ENCODE data around the gene KRT74. TPM values are rescaled to one million over a fixed set of nuclear protein-coding genes. Genes with fewer than 3 reads are reported as not detected.

Gene KRT74
- total and polyA plus RNA-seq, 9 of the 15 experiments (the other 6 are each of a cell fraction or from before 2014, with no cell fraction given), result not detected

DNA sequence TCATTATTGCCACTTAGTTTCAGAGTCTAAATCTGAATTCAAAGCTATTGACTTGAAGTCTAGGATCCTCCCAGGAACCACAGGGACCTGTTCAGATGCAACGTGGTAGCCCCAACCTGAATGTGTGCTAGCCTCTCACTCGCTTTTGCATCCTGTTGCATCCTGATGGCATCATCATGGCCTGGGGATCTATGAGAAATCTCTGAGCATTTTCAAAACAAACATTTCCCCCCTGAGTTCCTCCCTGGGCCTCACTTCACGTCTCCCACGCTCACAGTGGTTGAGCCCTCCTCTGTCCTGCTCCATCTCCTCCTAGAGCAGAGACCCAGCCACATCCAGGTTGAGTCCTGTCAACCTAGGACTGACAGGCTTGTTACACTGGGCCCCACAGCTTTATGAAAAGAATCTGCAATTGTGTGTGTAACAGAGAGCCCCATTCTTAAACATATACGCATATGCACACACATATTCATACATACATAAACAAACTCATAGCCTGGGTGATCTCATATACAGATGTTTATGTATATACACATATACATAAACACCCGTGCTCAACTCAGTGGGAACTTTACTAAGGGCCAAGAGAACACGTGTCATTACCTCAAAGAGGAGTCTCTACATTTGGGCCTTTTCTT is 33.1 kb upstream of the KRT74 start (continued):
- peak; percentile 94 for TF ChIP-seq ZNF584 (CRISPR knock-in tag; IDR thresholded peaks at IDR 0.05; ENCODE audit: low read depth)

DNA sequence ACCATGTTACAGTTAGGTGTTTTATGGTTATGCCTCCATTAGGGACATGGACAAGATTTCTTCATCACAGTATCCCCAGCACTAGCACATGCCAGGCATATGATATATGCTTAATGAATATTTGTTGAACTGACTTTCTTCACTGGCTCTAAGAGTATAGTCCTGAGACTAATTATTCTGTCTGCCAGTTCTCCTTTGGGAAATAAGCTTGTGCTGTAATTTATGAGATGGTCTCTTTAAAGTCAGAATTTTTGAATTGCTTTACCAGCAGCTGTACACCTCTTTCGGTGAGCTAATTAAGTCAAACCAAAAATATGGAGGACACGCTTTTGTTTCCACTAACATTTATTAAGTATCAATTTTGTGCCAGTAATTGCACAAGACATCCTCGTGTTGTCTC is 32.5 kb upstream of the KRT74 start:
- no peak overlapping the region for H3K4me3 ChIP-seq
- no peaks in the 10 kb centered on the region for H3K79me2 ChIP-seq (ENCODE audit: control insufficient read depth, insufficient read depth, low read length)
- no peak overlapping the region for H3K27ac ChIP-seq (ENCODE audit: extremely low read depth, low read depth, low read length)
- H3K9me3 ChIP-seq (replicated peaks; ENCODE audit: control insufficient read depth, insufficient read depth, low read depth, low read length), result no peaks in the 10 kb centered on the region
- TF ChIP-seq ZNF766 (CRISPR knock-in tag; conservative IDR thresholded peaks at IDR 0.05) (0 out of 2 replicates have a peak, but pooled peaks have one; percentile 9), HDAC3 (IDR thresholded peaks at IDR 0.05; ENCODE audit: borderline replicate concordance, partially characterized antibody) (no peak), DMBX1 (CRISPR knock-in tag; IDR thresholded peaks at IDR 0.05; ENCODE audit: borderline replicate concordance) (no peak), STAT5A (IDR thresholded peaks at IDR 0.05; ENCODE audit: borderline replicate concordance, low read length) (no peak), ZNF175 (CRISPR knock-in tag; IDR thresholded peaks at IDR 0.05; ENCODE audit: low read depth) (peak; percentile 66), HIVEP1 (CRISPR knock-in tag; IDR thresholded peaks at IDR 0.05) (no peak), ZNF134 (CRISPR knock-in tag; conservative IDR thresholded peaks at IDR 0.05) (no peak), CXXC5 (CRISPR knock-in tag; IDR thresholded peaks at IDR 0.05) (no peak)
- TF ChIP-seq, protein P1, sequence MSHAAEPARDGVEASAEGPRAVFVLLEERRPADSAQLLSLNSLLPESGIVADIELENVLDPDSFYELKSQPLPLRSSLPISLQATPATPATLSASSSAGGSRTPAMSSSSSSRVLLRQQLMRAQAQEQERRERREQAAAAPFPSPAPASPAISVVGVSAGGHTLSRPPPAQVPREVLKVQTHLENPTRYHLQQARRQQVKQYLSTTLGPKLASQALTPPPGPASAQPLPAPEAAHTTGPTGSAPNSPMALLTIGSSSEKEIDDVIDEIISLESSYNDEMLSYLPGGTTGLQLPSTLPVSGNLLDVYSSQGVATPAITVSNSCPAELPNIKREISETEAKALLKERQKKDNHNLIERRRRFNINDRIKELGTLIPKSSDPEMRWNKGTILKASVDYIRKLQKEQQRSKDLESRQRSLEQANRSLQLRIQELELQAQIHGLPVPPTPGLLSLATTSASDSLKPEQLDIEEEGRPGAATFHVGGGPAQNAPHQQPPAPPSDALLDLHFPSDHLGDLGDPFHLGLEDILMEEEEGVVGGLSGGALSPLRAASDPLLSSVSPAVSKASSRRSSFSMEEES (CRISPR knock-in tag; IDR thresholded peaks at IDR 0.05), result no peak
- ATAC-seq (no peak), FAIRE-seq (no peak), DNase-seq (ENCODE audit: extremely low read depth in 1 of 4, low spot score in 3 of 4) (no peak)
- no peak overlapping the region for H3K9ac ChIP-seq (ENCODE audit: insufficient read depth in 1 of 2, low read depth in 2 of 2, low read length in 2 of 2)
- ChIA-PET CTCF (ENCODE audit: low intra/inter-chr PET ratio) (no interaction called here), POLR2A (interaction anchor here (0.5 kb wide), 1 partner anchor 301 kb away, joined by 4 read pairs; no protein-coding TSS in a partner anchor)
- in situ Hi-C loops (cut with MboI) (no loop called here), intact Hi-C loops (cut with micrococcal nuclease) (no loop called here)
- no peak overlapping the region for H3K4me2 ChIP-seq (ENCODE audit: insufficient read depth, low read length)
- H2AFZ ChIP-seq (ENCODE audit: low read depth, low read length), result no peak overlapping the region
- no peaks in the 10 kb centered on the region for H3K36me3 ChIP-seq (ENCODE audit: control insufficient read depth, insufficient read depth, low read length)
- no peaks in the 10 kb centered on the region for H4K20me1 ChIP-seq (replicated peaks; ENCODE audit: control insufficient read depth, insufficient read depth, low read length)
- peaks cover 6 to 13% of the 10 kb centered on the region in 2 experiments; a peak in 4 of 5 replicates for H3K4me1 ChIP-seq (replicated peaks in 1 of 2; ENCODE audit: control insufficient read depth in 2 of 2, insufficient read depth in 2 of 2, low read length in 2 of 2)
- WGBS (ENCODE audit: insufficient coverage, low coverage, missing lambda C conversion rate), result 13% methylated on average over 3 of the region's 3 CpGs
- no peaks in the 10 kb centered on the region for H3K9me1 ChIP-seq (ENCODE audit: control insufficient read depth, insufficient read depth, low read length)
- BruUV-seq (replicated peaks), result no TSS peak
- peaks cover 0 to 20% of the 10 kb centered on the region in 2 experiments; a peak in 3 of 5 replicates for H3K27me3 ChIP-seq (ENCODE audit: control insufficient read depth in 2 of 2, insufficient read depth in 2 of 2, low read length in 2 of 2)
